Testis (tissue), 2 donors: Measurements from ENCODE around the gene DOCK9.

Experiments used
- CTCF ChIP-seq, 3 experiments: fragments of 450-650 bp in 2 of 3; fragments of 200-600 bp in 1 of 3; sonication (generic) in 1 of 3; IDR thresholded peaks; one replicate each; pipeline ENCODE4 v1.5.1; 2016 to 2019; ENCODE audit warnings: antibody characterized with exemption in 3 of 3, mild to moderate bottlenecking in 2 of 3, moderate library complexity in 1 of 3
- POLR2A ChIP-seq: fragments of 450-650 bp; IDR thresholded peaks from one replicate; pipeline ENCODE4 v1.6.1; 2017; ENCODE audit warnings: antibody characterized with exemption, mild to moderate bottlenecking, moderate library complexity

GRCh38 chr13:98825659-98826058 is 152.2 kb downstream of the DOCK9 start:
- no peak for TF ChIP-seq CTCF (IDR thresholded peaks at IDR 0.05)
- no peak for TF ChIP-seq POLR2A
